ENCODE results near the gene TREM1.

The TREM1 gene

DNA sequence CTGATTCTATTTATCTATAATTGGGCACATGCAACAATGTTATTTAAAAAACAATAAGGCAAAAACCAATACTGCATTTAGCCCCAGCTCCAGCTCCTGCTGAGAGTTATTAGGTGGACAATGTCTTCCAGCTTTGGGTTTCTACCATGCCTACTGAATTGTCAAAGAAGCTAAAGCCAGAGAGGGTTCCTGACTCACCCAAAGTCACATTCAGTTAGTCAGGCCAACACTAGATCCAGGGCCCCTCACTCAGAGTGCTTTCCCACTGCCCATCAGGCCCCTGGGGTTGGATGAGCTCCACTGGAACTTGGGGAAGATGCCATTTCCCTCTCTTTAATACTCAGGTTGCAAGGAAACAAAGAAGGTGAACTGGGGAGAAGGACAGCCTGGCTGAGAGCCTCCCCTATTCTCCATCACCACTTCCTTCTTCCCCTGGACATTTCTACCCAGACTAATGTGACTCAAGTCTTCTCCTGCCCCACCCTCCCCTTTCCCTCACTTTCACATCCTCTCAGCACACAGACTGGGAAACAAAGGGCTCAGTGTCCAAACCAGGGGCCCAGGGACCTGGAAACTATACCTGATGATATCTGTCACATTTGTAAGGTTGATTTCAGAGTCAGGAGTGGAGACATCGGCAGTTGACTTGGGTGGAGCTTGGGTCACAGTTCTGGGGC is 6.0 kb downstream of the TREM1 start:
- TF ChIP-seq ZFX (IDR thresholded peaks at IDR 0.05; ENCODE audit: borderline replicate concordance) = no peak
- TF ChIP-seq, protein P1, sequence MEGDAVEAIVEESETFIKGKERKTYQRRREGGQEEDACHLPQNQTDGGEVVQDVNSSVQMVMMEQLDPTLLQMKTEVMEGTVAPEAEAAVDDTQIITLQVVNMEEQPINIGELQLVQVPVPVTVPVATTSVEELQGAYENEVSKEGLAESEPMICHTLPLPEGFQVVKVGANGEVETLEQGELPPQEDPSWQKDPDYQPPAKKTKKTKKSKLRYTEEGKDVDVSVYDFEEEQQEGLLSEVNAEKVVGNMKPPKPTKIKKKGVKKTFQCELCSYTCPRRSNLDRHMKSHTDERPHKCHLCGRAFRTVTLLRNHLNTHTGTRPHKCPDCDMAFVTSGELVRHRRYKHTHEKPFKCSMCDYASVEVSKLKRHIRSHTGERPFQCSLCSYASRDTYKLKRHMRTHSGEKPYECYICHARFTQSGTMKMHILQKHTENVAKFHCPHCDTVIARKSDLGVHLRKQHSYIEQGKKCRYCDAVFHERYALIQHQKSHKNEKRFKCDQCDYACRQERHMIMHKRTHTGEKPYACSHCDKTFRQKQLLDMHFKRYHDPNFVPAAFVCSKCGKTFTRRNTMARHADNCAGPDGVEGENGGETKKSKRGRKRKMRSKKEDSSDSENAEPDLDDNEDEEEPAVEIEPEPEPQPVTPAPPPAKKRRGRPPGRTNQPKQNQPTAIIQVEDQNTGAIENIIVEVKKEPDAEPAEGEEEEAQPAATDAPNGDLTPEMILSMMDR (IDR thresholded peaks at IDR 0.05) = no peak
- H3K27ac ChIP-seq = no peak overlapping the region

DNA sequence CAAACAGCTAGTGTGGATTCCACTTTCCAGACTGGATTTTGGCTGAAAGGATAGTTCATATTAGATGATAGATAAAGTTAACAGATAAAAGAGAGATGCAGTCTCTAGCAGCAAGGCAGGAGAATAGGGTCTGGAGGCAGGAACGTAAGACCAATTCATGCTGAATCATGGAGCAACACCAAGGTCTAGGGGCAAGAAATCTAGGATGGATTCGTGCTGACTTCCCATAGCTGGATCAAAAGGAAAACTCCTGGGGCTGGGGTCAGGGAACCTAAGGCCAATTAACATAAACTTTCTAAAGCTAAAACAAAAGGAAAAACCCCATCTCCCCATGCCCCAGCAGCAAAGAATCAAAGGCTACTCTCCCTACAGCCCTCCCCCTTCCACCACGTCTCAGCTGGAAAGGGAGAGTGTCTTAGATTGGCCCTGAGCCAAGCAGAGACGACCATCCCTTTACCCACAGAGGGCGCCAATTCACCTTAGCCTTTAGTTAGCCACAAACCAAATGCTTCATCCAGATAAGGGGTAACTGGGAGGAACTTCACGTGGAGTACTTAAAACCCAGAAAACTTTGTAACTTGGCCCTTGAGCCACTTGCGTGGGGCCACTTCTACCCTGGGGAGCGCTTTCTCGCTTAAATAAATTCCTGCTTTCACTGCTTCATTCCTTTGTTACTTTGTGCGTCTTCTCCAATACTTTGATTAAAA is 7.6 kb downstream of the TREM1 start:
- TF ChIP-seq, protein P1 (IDR thresholded peaks at IDR 0.05) = peak; percentile 70
- no peak for TF ChIP-seq ZFX (IDR thresholded peaks at IDR 0.05; ENCODE audit: borderline replicate concordance)
- H3K27ac ChIP-seq = no peak overlapping the region

DNA sequence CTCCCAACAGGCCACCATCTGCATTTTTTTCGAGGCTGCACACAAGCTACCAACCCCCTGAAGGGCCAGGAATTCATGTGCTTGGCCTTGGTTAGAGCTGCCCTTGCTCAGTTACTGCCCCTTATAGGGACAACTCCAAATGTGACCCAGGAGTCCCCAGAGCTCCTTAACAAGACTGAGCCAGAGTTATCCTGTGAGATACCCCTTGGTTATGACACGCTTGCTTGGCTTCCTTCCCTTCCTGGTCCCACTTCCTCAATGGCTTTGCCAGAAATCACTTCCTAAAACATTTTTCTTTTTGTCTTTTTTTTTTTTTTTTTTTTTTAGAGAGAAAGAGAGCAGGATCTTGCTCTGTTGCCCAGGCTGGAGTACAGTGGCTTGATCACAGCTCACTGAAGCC is 8.9 kb downstream of the TREM1 start:
- H3K27ac ChIP-seq = no peak overlapping the region
- TF ChIP-seq, protein P1 (IDR thresholded peaks at IDR 0.05) = no peak
- no peak for TF ChIP-seq ZFX (IDR thresholded peaks at IDR 0.05; ENCODE audit: borderline replicate concordance)

DNA sequence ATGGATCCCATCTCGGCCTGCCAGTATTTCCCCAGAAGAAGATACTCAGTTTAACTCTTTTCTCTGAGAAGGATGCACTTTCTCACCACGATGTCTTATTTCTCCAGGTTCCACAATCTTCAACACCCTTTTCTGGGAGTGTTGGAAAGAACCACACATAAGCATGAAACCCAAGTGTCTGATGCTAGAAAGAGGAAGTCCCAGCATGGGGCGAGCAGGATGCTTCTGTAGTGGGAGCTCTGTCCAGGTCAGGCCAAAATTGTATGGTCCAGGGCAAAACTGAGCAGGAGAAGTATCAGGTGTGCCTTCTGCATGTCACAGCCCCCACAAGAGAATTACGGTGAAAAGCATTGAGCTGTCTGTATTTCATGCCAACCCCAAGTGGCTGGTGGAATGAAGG is 11.0 kb downstream of the TREM1 start:
- TF ChIP-seq, protein P1 (IDR thresholded peaks at IDR 0.05) = no peak
- no peak for TF ChIP-seq ZFX (IDR thresholded peaks at IDR 0.05; ENCODE audit: borderline replicate concordance)

DNA sequence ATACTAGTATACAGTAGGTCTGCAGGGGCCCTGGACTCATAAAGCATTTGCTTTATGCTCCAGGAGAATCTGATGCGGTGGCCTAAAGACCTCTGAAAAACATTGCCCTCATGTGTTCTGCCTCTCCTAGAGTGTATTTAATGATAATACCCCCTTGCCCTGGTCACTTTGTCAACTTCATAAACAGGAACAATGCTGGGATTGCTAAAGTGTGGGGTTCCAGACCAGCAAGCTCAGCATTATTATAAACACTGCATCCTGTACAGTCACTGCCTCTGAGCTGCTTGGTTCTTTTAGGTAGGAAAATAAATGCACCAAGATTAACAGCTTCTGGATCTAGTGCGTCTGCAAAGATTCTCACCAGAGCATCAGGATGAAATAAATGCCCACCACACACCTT is 12.2 kb downstream of the TREM1 start:
- no peak for TF ChIP-seq ZFX (IDR thresholded peaks at IDR 0.05; ENCODE audit: borderline replicate concordance)
- TF ChIP-seq, protein P1 (IDR thresholded peaks at IDR 0.05) = no peak
- no peak overlapping the region for H3K27ac ChIP-seq

More for the DNA sequence above, 11.0 kb downstream of the TREM1 start:
- H3K27ac ChIP-seq = no peak overlapping the region

DNA sequence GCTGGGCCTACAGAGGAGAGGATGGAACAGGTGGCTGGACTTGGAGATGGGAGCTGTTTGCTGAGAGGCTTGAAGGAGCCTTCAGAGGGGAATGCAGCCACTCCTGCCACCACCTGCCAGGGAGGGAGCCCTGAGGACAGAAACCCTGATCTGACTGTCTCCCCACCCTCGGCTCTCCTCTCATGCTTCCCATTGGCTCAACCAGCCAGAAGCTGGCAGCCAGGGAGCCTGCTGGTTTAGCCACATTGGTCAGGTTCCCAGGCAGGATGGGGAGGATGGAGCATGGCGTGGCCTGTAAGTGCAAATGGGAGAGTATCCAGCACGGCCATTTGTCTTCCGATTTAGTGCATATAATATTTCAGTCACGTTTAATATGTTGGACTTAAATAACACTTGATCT is 12.8 kb downstream of the TREM1 start:
- no peak overlapping the region for H3K27ac ChIP-seq
- TF ChIP-seq, protein P1 (IDR thresholded peaks at IDR 0.05) = no peak
- no peak for TF ChIP-seq ZFX (IDR thresholded peaks at IDR 0.05; ENCODE audit: borderline replicate concordance)

DNA sequence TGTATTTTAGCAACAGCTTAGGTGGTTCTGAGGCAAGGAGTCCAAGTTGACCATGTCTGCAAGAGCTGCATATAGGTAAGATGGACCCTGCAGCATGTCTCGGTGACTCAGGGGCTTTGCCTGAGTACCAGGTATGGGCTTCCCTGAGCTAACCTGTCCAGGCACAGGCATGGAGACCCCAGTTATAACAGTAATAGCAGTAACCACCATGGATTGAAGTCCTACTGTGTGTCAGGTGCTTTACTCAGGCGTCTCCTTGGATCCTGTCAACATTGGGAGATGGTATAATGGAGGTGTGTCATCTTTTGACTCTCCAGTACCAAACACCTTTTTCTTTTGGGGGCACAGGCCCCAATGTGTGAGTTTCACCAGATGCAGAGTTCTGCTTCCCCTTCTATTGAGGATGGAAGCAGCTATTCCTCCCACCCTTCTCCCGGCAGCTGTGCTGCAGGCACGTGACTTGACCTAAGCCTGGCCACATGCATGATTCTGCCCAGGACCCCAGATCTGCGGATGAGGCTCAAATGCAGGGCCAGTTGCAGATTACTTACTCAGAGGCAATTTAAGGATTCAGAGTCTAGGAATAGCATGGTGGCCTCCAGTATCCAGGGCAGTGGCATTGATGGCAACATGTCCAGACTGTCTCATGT is 13.8 kb downstream of the TREM1 start:
- TF ChIP-seq ZFX (IDR thresholded peaks at IDR 0.05; ENCODE audit: borderline replicate concordance) = no peak
- TF ChIP-seq, protein P1 (IDR thresholded peaks at IDR 0.05) = no peak
- H3K27ac ChIP-seq = no peak overlapping the region

All from 22Rv1 (cell line).